ENCODE results near the gene ACTN3. TPM values are rescaled to one million over a fixed set of nuclear protein-coding genes. Genes with fewer than 3 reads are reported as not detected.

The ACTN3 gene
- total and polyA plus RNA-seq, 2 experiments from 2014 or later = 0.58 TPM; not detected in 1

- Histone ChIP-seq H4K20me1 (ENCODE audit: insufficient read depth, poor library complexity, severe bottlenecking) (no peaks in the 10 kb centered on the region), H3K9me2 (replicated peaks; ENCODE audit: insufficient read depth) (no peaks in the 10 kb centered on the region), H3K36me3 (replicated peaks; ENCODE audit: insufficient read depth, low read depth) (no peaks in the 10 kb centered on the region), H3K4me3 (no peak within 1 kb of the TSS), H2AFZ (no peak within 1 kb of the TSS), H3K4me1 (ENCODE audit: insufficient read depth) (no peaks in the 10 kb centered on the region), H3K27ac (no peak within 1 kb of the TSS), H3K9me3 (ENCODE audit: low read depth) (no peaks in the 10 kb centered on the region), H3K79me2 (no peaks in the 10 kb centered on the region), H3K4me2 (no peak within 1 kb of the TSS), H3K27me3 (no peaks in the 10 kb centered on the region)
- no peak for TF ChIP-seq EZH2 (IDR thresholded peaks at IDR 0.05; ENCODE audit: borderline replicate concordance)
- no peak for TF ChIP-seq EZH2phosphoT487 (IDR thresholded peaks at IDR 0.05; ENCODE audit: low read depth, severe bottlenecking, unreplicated experiment)
- no peak for TF ChIP-seq CTCF (IDR thresholded peaks at IDR 0.05; ENCODE audit: poor library complexity)
- no peak for DNase-seq (ENCODE audit: low spot score)
- WGBS (ENCODE audit: low lambda C conversion rate, missing lambda C conversion rate) = 97% methylated on average over 64 of the region's 77 CpGs
These were observed 21.6 kb downstream of the ACTN3 start, which contains the start of gene CTSF for GRCh38 chr11:66568124-66568916. CTSF (minus strand) TSS chr11:66568606; CDS start chr11:66568486, 120 bp downstream.

GRCh38 chr11:66569076-66569475, 22.4 kb downstream of the ACTN3 start:
- Histone ChIP-seq H3K4me3 (no peak overlapping the region), H3K9me3 (ENCODE audit: low read depth) (no peaks in the 10 kb centered on the region), H2AFZ (no peak overlapping the region), H3K27ac (no peak overlapping the region), H3K27me3 (no peaks in the 10 kb centered on the region), H4K20me1 (ENCODE audit: insufficient read depth, poor library complexity, severe bottlenecking) (no peaks in the 10 kb centered on the region), H3K79me2 (no peaks in the 10 kb centered on the region), H3K36me3 (replicated peaks; ENCODE audit: insufficient read depth, low read depth) (no peaks in the 10 kb centered on the region), H3K4me1 (ENCODE audit: insufficient read depth) (no peaks in the 10 kb centered on the region), H3K4me2 (no peak overlapping the region), H3K9me2 (replicated peaks; ENCODE audit: insufficient read depth) (no peaks in the 10 kb centered on the region)
- TF ChIP-seq EZH2 (IDR thresholded peaks at IDR 0.05; ENCODE audit: borderline replicate concordance) = no peak
- no peak for TF ChIP-seq EZH2phosphoT487 (IDR thresholded peaks at IDR 0.05; ENCODE audit: low read depth, severe bottlenecking, unreplicated experiment)
- no peak for TF ChIP-seq CTCF (IDR thresholded peaks at IDR 0.05; ENCODE audit: poor library complexity)
- no peak for DNase-seq (ENCODE audit: low spot score)
- WGBS (ENCODE audit: low lambda C conversion rate, missing lambda C conversion rate) = 95% methylated on average over 7 of the region's 7 CpGs

GRCh38 chr11:66570079-66570849, 23.6 kb downstream of the ACTN3 start:
- Histone ChIP-seq H2AFZ (no peak overlapping the region), H3K4me1 (ENCODE audit: insufficient read depth) (no peaks in the 10 kb centered on the region), H3K27me3 (no peaks in the 10 kb centered on the region), H3K27ac (peak overlapping the region; percentile 38), H3K4me3 (no peak overlapping the region), H3K79me2 (no peaks in the 10 kb centered on the region), H3K4me2 (no peak overlapping the region), H3K9me3 (ENCODE audit: low read depth) (no peaks in the 10 kb centered on the region), H4K20me1 (ENCODE audit: insufficient read depth, poor library complexity, severe bottlenecking) (no peaks in the 10 kb centered on the region), H3K9me2 (replicated peaks; ENCODE audit: insufficient read depth) (no peaks in the 10 kb centered on the region), H3K36me3 (replicated peaks; ENCODE audit: insufficient read depth, low read depth) (no peaks in the 10 kb centered on the region)
- TF ChIP-seq EZH2 (IDR thresholded peaks at IDR 0.05; ENCODE audit: borderline replicate concordance) (no peak), CTCF (IDR thresholded peaks at IDR 0.05; ENCODE audit: poor library complexity) (no peak), EZH2phosphoT487 (IDR thresholded peaks at IDR 0.05; ENCODE audit: low read depth, severe bottlenecking, unreplicated experiment) (no peak)
- 48% methylated on average over 5 of the region's 5 CpGs for WGBS (ENCODE audit: low lambda C conversion rate, missing lambda C conversion rate)
- no peak for DNase-seq (ENCODE audit: low spot score)

Data from hepatocyte (in vitro differentiated cells).